Heart right ventricle (tissue), 16 donors: ENCODE data around the gene ACOD1. TPM values are rescaled to one million over a fixed set of nuclear protein-coding genes. Genes with fewer than 3 reads are reported as not detected.
"Not testable (repeated sequence)": the region's sequence is repeated elsewhere in the genome, so short reads cannot be mapped to it uniquely, and the experiment has no call there.

Experiments
- ATAC-seq, 8 donors: fragments of 200-7000 bp; cut with Tn5 transposase; one replicate each; pipeline ENCODE4 v1.9.1; 2020; ENCODE audit warnings: mild to moderate bottlenecking in 8 of 8, moderate library complexity in 8 of 8, moderate number of reproducible peaks in 1 of 8
- DNase-seq, 2 donors: peaks; one replicate each; pipeline ENCODE4 v3.0.0-alpha.2; 2020
- H3K27ac ChIP-seq, 10 donors: fragments of 200-600 bp; sonication (generic) in 2 of 10; one replicate each; pipeline versions ENCODE4 v1.5.0 to v1.8.0; 2020 to 2022; ENCODE audit warnings: mild to moderate bottlenecking in 3 of 10
- H3K27me3 ChIP-seq, 7 donors: fragments of 200-600 bp; one replicate each; pipeline ENCODE4 v1.8.0; 2021 to 2022; ENCODE audit warnings: mild to moderate bottlenecking in 2 of 7
- H3K36me3 ChIP-seq, 9 donors: fragments of 200-600 bp; sonication (generic) in 1 of 9; one replicate each; pipeline versions ENCODE4 v1.5.0 to v1.8.0; 2020 to 2022; ENCODE audit warnings: mild to moderate bottlenecking in 2 of 9
- H3K4me1 ChIP-seq, 9 donors: fragments of 200-600 bp; sonication (generic) in 1 of 9; one replicate each; pipeline versions ENCODE4 v1.5.0 to v1.8.0; 2020 to 2022; ENCODE audit warnings: mild to moderate bottlenecking in 4 of 9
- H3K4me3 ChIP-seq, 10 donors: fragments of 200-600 bp; sonication (generic) in 2 of 10; one replicate each; pipeline versions ENCODE4 v1.5.0 to v1.8.0; 2020 to 2022; ENCODE audit warnings: mild to moderate bottlenecking in 7 of 10, moderate library complexity in 2 of 10
- H3K9me3 ChIP-seq, 11 donors: fragments of 200-600 bp in 10 of 11; sonication (generic) in 2 of 11; one replicate each; pipeline versions ENCODE4 v1.5.0 to v1.8.0; 2013 to 2022; ENCODE audit warnings: mild to moderate bottlenecking in 2 of 11, control low read depth in 1 of 11, moderate library complexity in 1 of 11
- WGBS, 2 donors: extraction: QIAGEN DNeasy Blood & Tissue Kit; methylation state at CpG; one replicate each; pipeline ENCODE4 v1.1.7; 2013; ENCODE audit warnings: inconsistent platforms in 1 of 2; 5-methylcytosine and 5-hydroxymethylcytosine counted together
- intact Hi-C, 10 donors: fragments of 100-400 bp; cut with DNase I; formaldehyde crosslinking; loops; one replicate each; pipeline versions ENCODE4 v1.11.1 to v1.14.2; 2022
- polyA plus RNA-seq, 2 donors: library from polyadenylated mRNA; stranded (reverse); fragments of 200-250 nt; gene quantifications; one replicate each; pipeline ENCODE4 v1.2.3, GENCODE V29; 2013
- total RNA-seq, 10 donors: library from RNA; stranded (reverse); fragmentation: NEBNext Ultra II Directional in 3 of 10; extraction: Animal tissue kit (Norgen Biotek cat#: 25700) in 3 of 10; gene quantifications; one replicate each; pipeline versions ENCODE4 v1.2.1 to v1.2.4, GENCODE V29; 2021 to 2023
- TF ChIP-seq, protein P1 (sequence below), 9 donors: fragments of 200-600 bp; sonication (generic) in 2 of 9; IDR thresholded peaks; one replicate each; pipeline versions ENCODE4 v1.5.0 to v1.8.0; 2021 to 2022; ENCODE audit warnings: antibody characterized with exemption in 9 of 9, mild to moderate bottlenecking in 5 of 9, moderate library complexity in 1 of 9
- donor health status: Arrhythmogenic right ventricular cardiomyopathy.
- donor health status: ischemic (EF 13 %, LVEDD 7.1; RV severe dilation, severe dysfunction).
- donor health status: healthy with polysubstance abuse.
- donor health status: DM: no; HTN: yes; CAD: no.
- donor health status: DM: no; HTN: no; CAD: no.
- donor health status: ischemic (EF 25% LVEDD 6.9; RV normal size, moderate dysfunction).
- donor health status: ischemic (EF 25% LVEDD 5.7; RV mildly dilated, moderate dysfunction).
- donor health status: healthy.
- donor health status: DM: yes; HTN: yes; CAD: no.
- donor health status: Ischemic cardiomyopathy.
- donor health status: ischemic (EF 35%, LVEDD 5.7; RV mildly dilated, moderate dysfunction).
- donor health status: nonischemic (EF 11% LVEDD 7.7; RV severe dilation, severe dysfunction).
- donor health status: DM: yes; HTN: yes; CAD: no.
- donor health status: PGD.
- donor health status: ischemic (EF 29% LVEDD 5.4; RV normal size, mild dysfunction).
- donor health status: nonischemic (EF 23%, LVEDD 6.1; RV moderate dilation, normal function).

Gene ACOD1
- total and polyA plus RNA-seq, 12 donors = 0.51 TPM; not detected in 11

DNA sequence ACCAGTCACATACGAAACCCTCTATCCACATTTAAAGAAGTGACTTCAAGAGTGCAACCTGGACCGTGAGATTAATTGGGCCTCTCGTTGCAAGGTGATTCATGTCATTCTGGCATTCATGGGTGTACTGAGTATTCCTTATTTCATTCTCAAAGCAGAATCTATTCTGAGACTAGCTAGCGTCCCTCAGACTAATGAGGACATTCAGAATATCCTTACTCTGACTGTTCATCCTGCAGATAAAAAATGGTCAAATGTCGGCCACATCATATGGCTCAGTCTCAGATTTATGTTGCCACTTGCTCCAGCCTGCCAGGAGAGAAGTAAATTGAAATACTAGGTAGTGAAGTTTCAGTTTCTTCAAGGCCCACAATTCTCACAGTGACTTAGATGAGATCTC is 7.3 kb downstream of the ACOD1 start:
- peaks cover 0 to 17% (median 9%) of the 10 kb centered on the region in 11 donors for H3K9me3 ChIP-seq
- no peaks in the 10 kb centered on the region for H3K4me1 ChIP-seq
- H3K27me3 ChIP-seq = peaks cover 0 to 25% (median 12%) of the 10 kb centered on the region in 7 donors
- H3K4me3 ChIP-seq = no peak overlapping the region
- H3K36me3 ChIP-seq = no peaks in the 10 kb centered on the region
- DNase-seq (no peak), ATAC-seq (no peak)
- no peak overlapping the region for H3K27ac ChIP-seq
- TF ChIP-seq, protein P1, sequence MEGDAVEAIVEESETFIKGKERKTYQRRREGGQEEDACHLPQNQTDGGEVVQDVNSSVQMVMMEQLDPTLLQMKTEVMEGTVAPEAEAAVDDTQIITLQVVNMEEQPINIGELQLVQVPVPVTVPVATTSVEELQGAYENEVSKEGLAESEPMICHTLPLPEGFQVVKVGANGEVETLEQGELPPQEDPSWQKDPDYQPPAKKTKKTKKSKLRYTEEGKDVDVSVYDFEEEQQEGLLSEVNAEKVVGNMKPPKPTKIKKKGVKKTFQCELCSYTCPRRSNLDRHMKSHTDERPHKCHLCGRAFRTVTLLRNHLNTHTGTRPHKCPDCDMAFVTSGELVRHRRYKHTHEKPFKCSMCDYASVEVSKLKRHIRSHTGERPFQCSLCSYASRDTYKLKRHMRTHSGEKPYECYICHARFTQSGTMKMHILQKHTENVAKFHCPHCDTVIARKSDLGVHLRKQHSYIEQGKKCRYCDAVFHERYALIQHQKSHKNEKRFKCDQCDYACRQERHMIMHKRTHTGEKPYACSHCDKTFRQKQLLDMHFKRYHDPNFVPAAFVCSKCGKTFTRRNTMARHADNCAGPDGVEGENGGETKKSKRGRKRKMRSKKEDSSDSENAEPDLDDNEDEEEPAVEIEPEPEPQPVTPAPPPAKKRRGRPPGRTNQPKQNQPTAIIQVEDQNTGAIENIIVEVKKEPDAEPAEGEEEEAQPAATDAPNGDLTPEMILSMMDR (IDR thresholded peaks at IDR 0.05) = no peak
- WGBS, 2 donors = 84 to 88% methylated on average over 5 of the region's 5 CpGs
- intact Hi-C loops = no loop called here

DNA sequence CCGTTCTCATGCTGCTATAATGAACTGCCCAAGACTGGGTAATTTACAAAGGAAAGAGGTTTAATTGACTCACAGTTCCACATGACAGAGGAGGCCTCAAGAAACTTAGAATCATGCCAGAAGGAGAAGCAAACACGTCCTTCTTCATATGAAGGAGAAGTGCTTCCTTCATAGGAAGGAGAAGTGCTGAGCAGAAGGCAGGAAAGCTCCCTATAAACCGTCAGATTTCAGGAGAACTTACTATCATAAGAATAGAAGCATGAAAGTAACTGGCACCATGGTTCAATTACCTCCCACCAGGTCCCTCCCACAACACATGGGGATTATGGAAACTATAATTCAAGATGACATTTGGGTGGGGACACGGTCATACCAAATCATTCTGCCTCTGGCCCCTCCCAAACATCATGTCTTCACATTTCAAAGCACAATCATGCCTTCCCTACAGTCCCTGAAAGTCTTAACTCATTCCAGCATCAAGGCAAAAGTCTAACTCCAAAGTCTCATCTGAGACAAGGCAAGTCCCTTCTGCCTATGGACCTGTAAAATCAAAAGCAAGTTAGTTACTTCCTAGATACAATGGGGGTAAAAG is 10.6 kb downstream of the ACOD1 start:
- no peaks in the 10 kb centered on the region for H3K36me3 ChIP-seq
- H3K27ac ChIP-seq = no peak overlapping the region
- no peak for DNase-seq
- peaks cover 0 to 5% (median 0%) of the 10 kb centered on the region in 7 donors for H3K27me3 ChIP-seq
- TF ChIP-seq, protein P1 (IDR thresholded peaks at IDR 0.05) = no peak
- no peak for ATAC-seq
- intact Hi-C loops = no loop called here
- no peak overlapping the region for H3K4me3 ChIP-seq
- H3K9me3 ChIP-seq = peaks cover 0 to 26% (median 11%) of the 10 kb centered on the region in 11 donors
- WGBS, 2 donors = 74 to 79% methylated on average over 4 of the region's 4 CpGs
- H3K4me1 ChIP-seq = no peaks in the 10 kb centered on the region

DNA sequence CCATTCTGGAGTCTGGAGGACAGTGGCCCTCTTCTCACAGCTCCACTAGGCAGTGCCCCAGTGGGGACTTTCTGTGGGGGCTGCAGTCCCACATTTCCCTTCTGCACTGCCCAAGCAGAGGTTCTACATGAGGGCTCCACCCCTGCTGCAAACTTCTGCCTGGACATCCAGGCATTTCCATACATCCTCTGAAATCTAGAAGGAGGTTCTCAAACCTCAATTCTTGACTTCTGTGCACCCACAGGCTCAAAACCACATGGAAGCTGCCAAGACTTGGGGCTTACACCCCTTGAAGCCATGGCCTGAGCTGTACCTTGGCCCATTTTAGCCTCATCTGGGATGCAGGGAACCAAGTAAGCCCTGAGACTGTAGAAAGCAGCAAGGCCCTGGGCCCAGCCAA is 11.4 kb downstream of the ACOD1 start:
- H3K27me3 ChIP-seq, intact Hi-C loops, H3K4me3 ChIP-seq, DNase-seq, H3K4me1 ChIP-seq, ATAC-seq, H3K36me3 ChIP-seq, H3K27ac ChIP-seq: not testable (repeated sequence)
- peaks cover 0 to 26% (median 11%) of the 10 kb centered on the region in 11 donors for H3K9me3 ChIP-seq

DNA sequence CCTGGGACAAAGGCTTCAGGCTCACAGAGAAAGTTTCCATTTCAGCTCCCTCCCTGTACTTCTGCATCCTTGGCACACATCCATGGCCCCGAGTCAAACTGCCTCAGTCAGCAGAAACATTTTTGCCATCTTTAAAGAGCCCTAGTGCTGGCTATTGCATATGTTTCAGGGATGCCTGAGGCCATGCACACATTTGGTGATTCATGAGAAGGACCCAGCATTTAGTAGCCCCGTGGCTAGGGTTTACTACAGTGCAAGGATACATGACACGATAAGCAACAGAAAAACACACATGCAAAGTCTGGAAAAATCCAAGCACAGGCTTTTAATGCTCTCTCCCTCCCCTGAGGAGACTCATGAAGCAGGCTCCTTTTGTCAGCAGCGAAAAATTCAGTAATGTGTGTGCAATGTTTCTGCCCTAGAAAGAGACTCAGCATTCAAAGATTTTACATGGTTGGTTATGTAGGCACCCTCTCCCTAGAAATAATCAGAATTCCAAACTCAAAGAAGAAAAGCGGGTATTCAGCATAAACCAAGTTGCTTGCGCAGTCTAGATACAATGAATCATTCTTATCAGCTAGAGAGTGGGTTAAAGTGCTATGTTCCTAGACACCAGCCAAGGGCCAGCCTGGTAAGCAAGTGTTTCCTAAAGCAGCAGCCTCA is 17.6 kb downstream of the ACOD1 start:
- Histone ChIP-seq H3K4me3 (no peak overlapping the region), H3K27me3 (peaks cover 0 to 12% (median 0%) of the 10 kb centered on the region in 7 donors), H3K9me3 (peaks cover 0 to 6% (median 0%) of the 10 kb centered on the region in 11 donors), H3K4me1 (peaks cover 0 to 11% (median 0%) of the 10 kb centered on the region in 9 donors), H3K36me3 (no peaks in the 10 kb centered on the region), H3K27ac (no peak overlapping the region)
- peak; percentile 50 to 63 for DNase-seq
- ATAC-seq = peak in 5 of 8 donors; percentile 55 to 73 (median 67)
- TF ChIP-seq, protein P1 (IDR thresholded peaks at IDR 0.05) = no peak
- intact Hi-C loops = no loop called here
- 54 to 57% methylated on average over 6 of the region's 6 CpGs for WGBS, 2 donors

DNA sequence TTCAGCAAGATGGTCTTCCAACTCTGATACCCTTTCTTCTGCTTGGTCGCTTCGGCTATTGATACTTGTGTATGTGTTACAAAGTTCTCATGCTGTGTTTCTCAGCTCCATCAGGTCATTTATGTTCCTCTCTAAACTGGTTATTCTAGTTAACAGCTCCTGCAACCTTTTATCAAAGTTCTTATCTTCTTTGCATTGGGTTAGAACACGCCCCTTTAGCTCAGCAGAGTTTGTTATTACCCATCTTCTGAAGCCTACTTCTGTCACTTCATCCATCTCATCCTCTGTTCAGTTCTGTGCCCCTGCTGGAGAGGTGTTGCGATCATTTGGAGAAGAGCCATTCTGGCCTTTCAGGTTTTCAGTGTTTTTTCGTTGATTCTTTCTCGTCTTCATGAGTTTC is 18.7 kb downstream of the ACOD1 start:
- 95 to 97% methylated on average over 6 of the region's 6 CpGs for WGBS, 2 donors
- DNase-seq = no peak
- ATAC-seq = no peak

More for the DNA sequence above, 18.7 kb downstream of the ACOD1 start:
- TF ChIP-seq, protein P1 (IDR thresholded peaks at IDR 0.05) = no peak
- Histone ChIP-seq H3K4me1 (peaks cover 0 to 11% (median 0%) of the 10 kb centered on the region in 9 donors), H3K27ac (no peak overlapping the region), H3K4me3 (no peak overlapping the region), H3K9me3 (no peaks in the 10 kb centered on the region), H3K27me3 (peaks cover 0 to 12% (median 2%) of the 10 kb centered on the region in 7 donors), H3K36me3 (no peaks in the 10 kb centered on the region)
- intact Hi-C loops = no loop called here
